T-helper 1 cell treated with Interleukin-12 subunit alpha and Interleukin-12 subunit beta and Interleukin-4 antibody, amounts not matched to agents 30 μg/mL and 1 μg/mL, for 36 hours (primary cell): ENCODE measurements around the gene WFDC10A.
"Not testable (repeated sequence)": the region's sequence is repeated elsewhere in the genome, so short reads cannot be mapped to it uniquely, and the experiment has no call there.

Experiments
- H3K27ac Mint-ChIP-seq: one replicate; pipeline ENCODE4 v1.8.0; 2021; ENCODE audit warnings: mild to moderate bottlenecking, mixed read lengths
- H3K27me3 Mint-ChIP-seq: one replicate; pipeline ENCODE4 v1.8.0; 2021; ENCODE audit warnings: low read depth, mixed read lengths
- H3K36me3 Mint-ChIP-seq: one replicate; pipeline ENCODE4 v1.8.0; 2021; ENCODE audit warnings: low read depth, mixed read lengths
- H3K4me1 Mint-ChIP-seq: one replicate; pipeline ENCODE4 v1.8.0; 2021; ENCODE audit warnings: low read depth, mixed read lengths
- H3K4me3 Mint-ChIP-seq: one replicate; pipeline ENCODE4 v1.8.0; 2021; ENCODE audit warnings: mild to moderate bottlenecking, moderate library complexity, mixed read lengths
- H3K9me3 Mint-ChIP-seq: one replicate; pipeline ENCODE4 v1.8.0; 2021; ENCODE audit warnings: mixed read lengths

WFDC10A gene

DNA sequence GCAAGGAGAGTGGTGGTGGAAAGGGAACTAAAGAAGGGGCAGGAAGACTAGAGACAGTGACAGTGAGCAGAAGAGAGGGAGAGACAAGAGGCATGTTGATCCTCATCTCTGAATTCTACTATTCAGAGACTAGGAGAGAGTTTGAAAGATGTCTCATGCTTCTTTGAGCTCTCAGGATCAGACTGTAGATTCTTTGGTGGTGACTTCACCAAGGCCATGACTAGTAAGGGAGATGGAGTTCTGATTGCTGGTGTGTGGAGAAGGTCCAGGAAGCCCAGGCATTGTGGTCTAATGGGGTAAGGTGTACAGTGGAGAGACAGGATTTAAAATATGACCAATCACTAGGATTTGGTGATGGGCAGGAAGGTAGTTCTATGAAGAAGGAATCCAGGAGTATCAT lies 832 bp downstream of the WFDC10A start:
- Mint-ChIP-seq H3K9me3 (no peaks in the 10 kb centered on the region), H3K4me3 (no peak overlapping the region)

DNA sequence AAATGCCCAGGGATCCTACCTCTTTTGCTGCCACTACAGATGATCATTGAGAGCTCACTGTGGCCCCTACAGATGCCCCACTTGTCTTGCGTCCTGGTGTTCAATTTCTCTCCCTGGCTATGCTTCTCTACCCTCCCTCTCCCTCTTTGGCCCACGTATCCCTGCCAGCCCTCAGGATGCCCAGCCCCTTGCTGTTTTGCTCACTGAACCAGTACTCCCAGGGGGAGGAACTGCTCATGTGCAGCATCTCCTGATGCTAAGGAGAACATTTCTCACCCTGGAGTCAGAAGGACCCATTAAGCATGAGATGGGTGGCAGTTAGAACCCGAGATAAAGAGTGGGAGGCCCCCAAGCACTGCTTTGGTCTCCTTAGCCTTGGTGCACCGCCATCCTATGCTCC lies 1.6 kb downstream of the WFDC10A start, which contains the start of gene WFDC9:
WFDC9 (minus strand) TSS at position 101 of the 400 bp plus-strand sequence. CDS start 21,103 bp downstream, outside the sequence.
- H3K9me3 Mint-ChIP-seq = no peaks in the 10 kb centered on the region
- H3K27me3 Mint-ChIP-seq = peaks cover 4% of the 10 kb centered on the region
- no peaks in the 10 kb centered on the region for H3K36me3 Mint-ChIP-seq
- H3K4me1 Mint-ChIP-seq = no peaks in the 10 kb centered on the region
- no peak within 1 kb of the TSS for H3K4me3 Mint-ChIP-seq
- H3K27ac Mint-ChIP-seq = no peak within 1 kb of the TSS

More for the DNA sequence above, 832 bp downstream of the WFDC10A start:
- no peaks in the 10 kb centered on the region for H3K36me3 Mint-ChIP-seq
- H3K4me1 Mint-ChIP-seq = no peaks in the 10 kb centered on the region
- peaks cover 4% of the 10 kb centered on the region for H3K27me3 Mint-ChIP-seq
- no peak overlapping the region for H3K27ac Mint-ChIP-seq

- Mint-ChIP-seq H3K9me3 (no peaks in the 10 kb centered on the region), H3K27ac (no peak overlapping the region)
Measured at GRCh38 chr20:45636513-45636912, 7.0 kb downstream of the WFDC10A start.

GRCh38 chr20:45639687-45640086 lies 10.1 kb downstream of the WFDC10A start:
- H3K9me3 Mint-ChIP-seq = no peaks in the 10 kb centered on the region
- no peak overlapping the region for H3K27ac Mint-ChIP-seq
- H3K27me3 Mint-ChIP-seq = no peaks in the 10 kb centered on the region
- no peaks in the 10 kb centered on the region for H3K4me1 Mint-ChIP-seq
- H3K36me3 Mint-ChIP-seq = no peaks in the 10 kb centered on the region
- no peak overlapping the region for H3K4me3 Mint-ChIP-seq

More at GRCh38 chr20:45636513-45636912, 7.0 kb downstream of the WFDC10A start:
- H3K4me3 Mint-ChIP-seq = no peak overlapping the region
- no peaks in the 10 kb centered on the region for H3K4me1 Mint-ChIP-seq
- H3K27me3 Mint-ChIP-seq = peaks cover 4% of the 10 kb centered on the region
- no peaks in the 10 kb centered on the region for H3K36me3 Mint-ChIP-seq

DNA sequence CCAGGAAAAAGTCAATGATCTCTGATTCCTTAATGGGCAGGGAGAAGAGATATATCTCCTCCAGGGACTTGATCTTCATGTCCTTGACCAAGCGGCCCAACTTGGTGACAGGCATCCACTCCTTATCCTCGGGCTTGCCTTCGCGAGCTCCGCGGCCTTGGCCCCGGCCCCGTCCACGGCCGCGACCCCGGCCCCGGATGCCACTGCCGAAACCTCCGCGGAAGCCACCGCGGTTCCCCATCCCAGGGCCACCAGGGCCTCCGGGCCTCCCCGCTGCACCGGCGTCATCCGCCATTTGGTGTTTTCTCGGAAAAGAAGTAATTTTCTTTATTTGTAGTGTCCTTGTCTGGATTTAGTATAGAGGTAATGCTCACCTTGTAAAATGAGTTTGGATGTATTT lies 11.5 kb downstream of the WFDC10A start:
- not testable (repeated sequence) for H3K4me1 Mint-ChIP-seq, H3K9me3 Mint-ChIP-seq, H3K36me3 Mint-ChIP-seq, H3K27me3 Mint-ChIP-seq, H3K4me3 Mint-ChIP-seq, H3K27ac Mint-ChIP-seq

- H3K4me3 Mint-ChIP-seq, H3K27me3 Mint-ChIP-seq, H3K4me1 Mint-ChIP-seq, H3K27ac Mint-ChIP-seq, H3K9me3 Mint-ChIP-seq, H3K36me3 Mint-ChIP-seq: not testable (repeated sequence)
Measured at GRCh38 chr20:45645869-45646268, 16.3 kb downstream of the WFDC10A start.

- no peaks in the 10 kb centered on the region for H3K4me1 Mint-ChIP-seq
- H3K27ac Mint-ChIP-seq = no peak overlapping the region
- H3K4me3 Mint-ChIP-seq = no peak overlapping the region
- H3K27me3 Mint-ChIP-seq = no peaks in the 10 kb centered on the region
- H3K36me3 Mint-ChIP-seq = no peaks in the 10 kb centered on the region
- H3K9me3 Mint-ChIP-seq = no peaks in the 10 kb centered on the region
Measured at GRCh38 chr20:45646875-45647274, 17.3 kb downstream of the WFDC10A start.

DNA sequence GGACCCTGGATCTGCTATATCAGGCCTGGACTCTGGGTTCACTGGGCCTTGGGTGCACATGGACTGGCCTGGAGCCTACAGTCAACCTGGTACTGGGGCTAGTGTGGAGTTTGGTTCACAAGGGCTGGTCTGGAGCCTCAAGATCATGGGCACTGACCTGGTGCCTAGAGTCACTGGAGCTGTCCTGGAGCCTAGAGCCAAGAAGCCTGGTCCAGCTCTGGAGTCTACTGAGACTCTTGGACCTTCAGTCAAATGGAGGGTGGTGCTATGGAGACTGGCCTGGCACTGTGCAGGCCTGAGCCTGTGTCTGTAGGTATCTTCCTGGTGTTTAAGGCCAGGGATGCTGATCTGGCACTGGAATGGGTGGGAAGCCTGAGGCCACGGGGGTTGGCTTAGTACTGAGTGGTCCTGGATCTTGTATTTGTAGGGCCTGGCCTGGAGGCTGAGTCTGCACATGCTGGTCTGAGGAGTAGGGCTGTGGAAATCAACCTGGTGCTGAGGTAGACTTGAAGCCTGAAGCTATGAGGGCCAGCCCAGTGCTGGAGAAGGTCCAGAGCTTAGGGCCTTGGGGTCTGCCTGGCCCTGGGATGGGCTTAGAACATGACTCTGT lies 18.0 kb downstream of the WFDC10A start:
- H3K36me3 Mint-ChIP-seq = no peaks in the 10 kb centered on the region
- no peak overlapping the region for H3K4me3 Mint-ChIP-seq
- H3K27ac Mint-ChIP-seq = no peak overlapping the region
- H3K9me3 Mint-ChIP-seq = no peaks in the 10 kb centered on the region
- H3K27me3 Mint-ChIP-seq = no peaks in the 10 kb centered on the region
- no peaks in the 10 kb centered on the region for H3K4me1 Mint-ChIP-seq

DNA sequence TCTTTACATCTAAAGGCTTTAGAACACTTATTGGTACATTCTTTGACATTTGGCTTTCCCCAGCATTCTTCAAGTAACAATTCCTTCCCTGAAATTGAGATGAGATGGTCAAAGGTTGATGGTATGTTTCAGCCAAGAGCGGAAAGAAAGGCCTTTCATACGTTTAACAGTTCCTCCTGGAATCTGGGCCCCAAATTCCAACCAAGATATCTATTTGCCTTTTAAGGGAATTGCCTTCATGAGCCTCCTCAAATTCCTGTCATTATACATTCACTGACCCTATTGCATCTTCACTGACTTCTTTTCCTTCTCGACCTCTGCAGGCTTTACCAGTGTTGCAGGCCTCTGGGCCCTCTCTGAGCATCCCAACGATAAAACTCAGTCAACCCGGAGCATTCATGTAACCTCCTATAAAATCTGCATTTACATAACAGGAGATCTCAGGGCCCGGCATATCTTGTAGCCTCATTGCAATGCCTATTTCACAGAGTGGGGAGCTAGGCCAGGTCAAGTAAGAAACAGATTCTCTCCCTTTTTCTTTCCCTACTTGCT lies 19.8 kb downstream of the WFDC10A start:
- no peak overlapping the region for H3K4me3 Mint-ChIP-seq
- H3K4me1 Mint-ChIP-seq = no peaks in the 10 kb centered on the region
- no peaks in the 10 kb centered on the region for H3K36me3 Mint-ChIP-seq
- H3K27ac Mint-ChIP-seq = no peak overlapping the region
- H3K27me3 Mint-ChIP-seq = no peaks in the 10 kb centered on the region
- no peaks in the 10 kb centered on the region for H3K9me3 Mint-ChIP-seq

DNA sequence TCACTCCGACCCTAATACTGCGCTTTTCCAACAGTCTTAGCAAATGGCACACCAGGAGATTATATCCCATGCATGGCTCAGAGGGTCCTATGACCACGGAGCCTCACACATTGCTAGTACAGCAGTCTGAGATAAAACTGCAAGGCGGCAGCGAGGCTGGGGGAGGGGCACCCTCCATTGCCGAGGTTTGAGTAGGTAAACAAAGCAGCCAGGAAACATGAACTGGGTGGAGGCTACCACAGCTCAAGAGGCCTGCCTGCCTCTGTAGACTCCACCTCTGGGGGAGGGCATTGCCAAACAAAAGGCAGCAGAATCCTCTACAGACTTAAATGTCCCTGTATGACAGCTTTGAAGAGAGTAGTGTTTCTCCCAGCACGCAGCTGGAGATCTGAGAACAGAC lies 22.2 kb downstream of the WFDC10A start:
- H3K36me3 Mint-ChIP-seq, H3K27me3 Mint-ChIP-seq, H3K4me1 Mint-ChIP-seq, H3K9me3 Mint-ChIP-seq, H3K27ac Mint-ChIP-seq, H3K4me3 Mint-ChIP-seq: not testable (repeated sequence)

GRCh38 chr20:45657038-45657437 lies 27.5 kb downstream of the WFDC10A start:
- not testable (repeated sequence) for H3K4me1 Mint-ChIP-seq, H3K27me3 Mint-ChIP-seq, H3K27ac Mint-ChIP-seq, H3K4me3 Mint-ChIP-seq, H3K36me3 Mint-ChIP-seq, H3K9me3 Mint-ChIP-seq

DNA sequence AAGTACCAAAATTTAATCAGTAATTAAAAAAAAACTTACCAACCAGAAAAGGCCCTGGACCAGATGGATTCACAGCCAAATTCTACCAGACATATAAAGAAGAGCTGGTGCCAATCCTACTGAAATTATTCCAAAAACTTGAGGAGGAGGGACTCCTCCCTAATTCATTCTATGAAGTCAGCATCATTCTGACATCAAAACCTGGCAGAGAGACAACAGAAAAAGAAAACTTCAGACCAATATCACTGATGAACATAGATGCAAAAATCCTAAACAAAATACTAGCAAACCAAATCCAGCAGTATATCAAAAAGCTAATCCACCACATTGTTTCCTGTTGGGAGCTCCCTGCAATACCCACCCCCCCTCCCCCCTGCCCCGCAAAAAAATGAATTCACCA lies 40.6 kb downstream of the WFDC10A start, which contains the start of gene WFDC11:
WFDC11 (minus strand) TSS at position 101 of the 400 bp plus-strand sequence. CDS start 19,639 bp downstream, outside the sequence.
- H3K27me3 Mint-ChIP-seq = peaks cover 30% of the 10 kb centered on the region
- no peak within 1 kb of the TSS for H3K4me3 Mint-ChIP-seq
- H3K9me3 Mint-ChIP-seq = no peaks in the 10 kb centered on the region
- H3K4me1 Mint-ChIP-seq = no peaks in the 10 kb centered on the region
- no peak within 1 kb of the TSS for H3K27ac Mint-ChIP-seq
- no peaks in the 10 kb centered on the region for H3K36me3 Mint-ChIP-seq

GRCh38 chr20:45672765-45673164 lies 43.2 kb downstream of the WFDC10A start:
- Mint-ChIP-seq H3K9me3 (no peaks in the 10 kb centered on the region), H3K4me3 (no peak overlapping the region), H3K27ac (no peak overlapping the region), H3K4me1 (no peaks in the 10 kb centered on the region), H3K27me3 (peaks cover 30% of the 10 kb centered on the region), H3K36me3 (no peaks in the 10 kb centered on the region)

GRCh38 chr20:45679650-45680049 lies 50.1 kb downstream of the WFDC10A start:
- Mint-ChIP-seq H3K36me3 (no peaks in the 10 kb centered on the region), H3K9me3 (peaks cover 10% of the 10 kb centered on the region), H3K4me3 (no peak overlapping the region), H3K27ac (no peak overlapping the region), H3K27me3 (no peaks in the 10 kb centered on the region), H3K4me1 (no peaks in the 10 kb centered on the region)
